Posterior vena cava (tissue), 2 donors: ENCODE results near the gene ZNF205. TPM values are rescaled to one million over a fixed set of nuclear protein-coding genes. Genes with fewer than 3 reads are reported as not detected.
"Not testable (repeated sequence)": the region's sequence is repeated elsewhere in the genome, so short reads cannot be mapped to it uniquely, and the experiment has no call there.

Experiments
- DNase-seq: peaks from one replicate; pipeline ENCODE4 v3.0.0-alpha.2; 2020; ENCODE audit warnings: low spot score
- intact Hi-C, 2 donors: fragments of 100-400 bp; cut with DNase I; formaldehyde crosslinking; loops; one replicate each; pipeline versions ENCODE4 v1.14.1 to v1.14.2; 2022 to 2023
- long read RNA-seq, 2 donors: library from polyadenylated mRNA; unstranded; transcript quantifications; one replicate each; pipeline ENCODE4 v2.0.0, GENCODE V29; 2020 to 2021
- total RNA-seq, 2 donors: library from RNA; stranded (reverse); fragmentation: NEBNext Ultra II Directional; extraction: Animal tissue kit (Norgen Biotek cat#: 25700); gene quantifications; one replicate each; pipeline ENCODE4 v1.2.1, GENCODE V29; 2021
- donor health status: DM: yes; HTN: yes; CAD: no.
- donor health status: DM: yes; HTN: yes; CAD: no.

The ZNF205 gene
- 1 to 10 TPM; 7.6 to 8.3 TPM for total RNA-seq
- long read RNA-seq, donor 1, partial matches to known transcripts: 2 of 4 reads
- long read RNA-seq, donor 1, other reads (novel, unspliced or antisense): 1 of 4 reads
- long read RNA-seq, donor 2, partial matches to known transcripts: 0 of 1 reads
- long read RNA-seq, donor 2, other reads (novel, unspliced or antisense): 1 of 1 reads

- no peak for DNase-seq
- intact Hi-C loops: loop anchor here in 1 of 2 donors (10.0 kb wide), 1 partner anchor 47 kb away; the partner anchor contains the start of gene IL32
These were observed at the start of gene ZNF205 for GRCh38 chr16:3112058-3112880. ZNF205 (plus strand) TSS chr16:3112586; CDS start chr16:3113431, 845 bp downstream.

- intact Hi-C loops: loop anchor here in 1 of 2 donors (5.0 to 10.0 kb wide), 2 partner anchors 51 to 98 kb away; partner anchors contain the start of gene ZNF205
These were observed 48.6 kb upstream of the ZNF205 start for GRCh38 chr16:3063625-3064386.

GRCh38 chr16:3065069-3065741 is 47.2 kb upstream of the ZNF205 start, which contains the start of gene IL32:
IL32 (plus strand) TSS chr16:3065640; CDS start chr16:3065812, 172 bp downstream.
- DNase-seq: no peak
- intact Hi-C loops: loop anchor here in 1 of 2 donors (5.0 to 10.0 kb wide), 2 partner anchors 50 to 292 kb away; partner anchors contain the start of genes OR2C1 and ZNF205

More at GRCh38 chr16:3063625-3064386, 48.6 kb upstream of the ZNF205 start:
- no peak for DNase-seq

GRCh38 chr16:3065742-3066439 is 46.5 kb upstream of the ZNF205 start:
- intact Hi-C loops: loop anchor here in 1 of 2 donors (5.0 to 10.0 kb wide), 2 partner anchors 49 to 291 kb away; partner anchors contain the start of genes OR2C1 and ZNF205
- no peak for DNase-seq

GRCh38 chr16:3066440-3066748 is 46.0 kb upstream of the ZNF205 start:
- intact Hi-C loops: loop anchor here in 1 of 2 donors (5.0 to 10.0 kb wide), 2 partner anchors 48 to 291 kb away; partner anchors contain the start of genes OR2C1 and ZNF205
- DNase-seq: no peak

- intact Hi-C loops: loop anchor here in 1 of 2 donors (5.0 to 10.0 kb wide), 2 partner anchors 46 to 289 kb away; partner anchors contain the start of genes OR2C1 and ZNF205
- DNase-seq: no peak
These were observed 43.9 kb upstream of the ZNF205 start for GRCh38 chr16:3068487-3068886.

- intact Hi-C loops: loop anchor here in 1 of 2 donors (5.0 to 10.0 kb wide), 2 partner anchors 46 to 288 kb away; partner anchors contain the start of genes OR2C1 and ZNF205
These were observed 43.2 kb upstream of the ZNF205 start for GRCh38 chr16:3069146-3069545.

GRCh38 chr16:3070608-3071111 is 41.7 kb upstream of the ZNF205 start:
- intact Hi-C loops: no loop called here
- no peak for DNase-seq

More at GRCh38 chr16:3069146-3069545, 43.2 kb upstream of the ZNF205 start:
- DNase-seq: not testable (repeated sequence)

GRCh38 chr16:3071655-3072054 is 40.7 kb upstream of the ZNF205 start:
- intact Hi-C loops: no loop called here
- DNase-seq: no peak

- DNase-seq, intact Hi-C loops: not testable (repeated sequence)
These were observed 40.2 kb upstream of the ZNF205 start for GRCh38 chr16:3072148-3072547.

GRCh38 chr16:3072576-3073263 is 39.7 kb upstream of the ZNF205 start:
- DNase-seq, intact Hi-C loops: not testable (repeated sequence)

- intact Hi-C loops: no loop called here
- DNase-seq: no peak
These were observed 38.9 kb upstream of the ZNF205 start for GRCh38 chr16:3073448-3073847.

- intact Hi-C loops: no loop called here
- DNase-seq: no peak
These were observed 37.4 kb upstream of the ZNF205 start for GRCh38 chr16:3074860-3075522.

- intact Hi-C loops: no loop called here
These were observed 36.9 kb upstream of the ZNF205 start for GRCh38 chr16:3075523-3075915.

GRCh38 chr16:3075946-3076345 is 36.4 kb upstream of the ZNF205 start:
- DNase-seq, intact Hi-C loops: not testable (repeated sequence)

More at GRCh38 chr16:3075523-3075915, 36.9 kb upstream of the ZNF205 start:
- no peak for DNase-seq

- no peak for DNase-seq
These were observed 35.8 kb upstream of the ZNF205 start for GRCh38 chr16:3076577-3076976.

GRCh38 chr16:3080024-3080423 is 32.4 kb upstream of the ZNF205 start:
- DNase-seq: no peak
- intact Hi-C loops: no loop called here

More at GRCh38 chr16:3076577-3076976, 35.8 kb upstream of the ZNF205 start:
- intact Hi-C loops: no loop called here
